Testis (tissue), 3 donors: ENCODE data around the gene CCHCR1. TPM values are rescaled to one million over a fixed set of nuclear protein-coding genes. Genes with fewer than 3 reads are reported as not detected.
A peak's percentile ranks its signal among the peaks of the same experiment; 100 is the strongest.
"Not testable (repeated sequence)": the region's sequence is repeated elsewhere in the genome, so short reads cannot be mapped to it uniquely, and the experiment has no call there.

Source experiments
- DNase-seq: peaks from one replicate; pipeline ENCODE4 v3.0.0-alpha.2; 2019
- H3K27ac ChIP-seq, 2 donors: fragments of 200-600 bp; sonication (generic); one replicate each; pipeline ENCODE4 v1.5.1; 2019
- H3K27me3 ChIP-seq: fragments of 200-600 bp; sonication (generic); one replicate; pipeline ENCODE4 v1.5.1; 2019
- H3K36me3 ChIP-seq: fragments of 200-600 bp; sonication (generic); one replicate; pipeline ENCODE4 v1.5.1; 2017; ENCODE audit warnings: low read depth; ENCODE audit errors: missing control alignments
- H3K4me1 ChIP-seq: fragments of 200-600 bp; sonication (generic); one replicate; pipeline ENCODE4 v1.5.1; 2019
- H3K4me3 ChIP-seq, 2 donors: fragments of 200-600 bp; sonication (generic); one replicate each; pipeline ENCODE4 v1.5.1; 2017 to 2019
- H3K9me3 ChIP-seq: fragments of 200-600 bp; sonication (generic); one replicate; pipeline ENCODE4 v1.5.1; 2017
- POLR2A ChIP-seq: fragments of 450-650 bp; IDR thresholded peaks from one replicate; pipeline ENCODE4 v1.6.1; 2017; ENCODE audit warnings: antibody characterized with exemption, mild to moderate bottlenecking, moderate library complexity
- WGBS, 2 donors: methylation state at CpG; one replicate each; pipeline ENCODE4 v1.1.5; 2018; 5-methylcytosine and 5-hydroxymethylcytosine counted together
- intact Hi-C: fragments of 100-400 bp; cut with DNase I; formaldehyde crosslinking; loops from one replicate; pipeline ENCODE4 v1.15.1; 2023; ENCODE audit warnings: low total_unique reads
- polyA plus RNA-seq: library from polyadenylated mRNA; stranded (reverse); fragments of 350-450 nt; fragmentation: Illumina TruSeq; extraction: RNeasy Lipid Tissue Mini Kit (QIAGEN cat#74804); gene quantifications from one replicate; pipeline ENCODE4 v1.2.3, GENCODE V29; 2014; ENCODE audit warnings: low read depth, low replicate concordance; ENCODE audit not compliant: insufficient read depth
- total RNA-seq, 2 donors: library from RNA; depleted of rRNA; stranded (reverse); fragments of >200 nt; gene quantifications; one replicate each; pipeline ENCODE4 v1.2.3, GENCODE V29; 2016
- TF ChIP-seq, protein P1 (sequence below), 3 experiments: fragments of 450-650 bp in 2 of 3; fragments of 200-600 bp in 1 of 3; sonication (generic) in 1 of 3; IDR thresholded peaks; one replicate each; pipeline ENCODE4 v1.5.1; 2016 to 2019; ENCODE audit warnings: antibody characterized with exemption in 3 of 3, mild to moderate bottlenecking in 2 of 3, moderate library complexity in 1 of 3

Gene CCHCR1
- total and polyA plus RNA-seq, 3 donors from 2014 or later, result 86.4 to 174 (median 93.2) TPM

DNA sequence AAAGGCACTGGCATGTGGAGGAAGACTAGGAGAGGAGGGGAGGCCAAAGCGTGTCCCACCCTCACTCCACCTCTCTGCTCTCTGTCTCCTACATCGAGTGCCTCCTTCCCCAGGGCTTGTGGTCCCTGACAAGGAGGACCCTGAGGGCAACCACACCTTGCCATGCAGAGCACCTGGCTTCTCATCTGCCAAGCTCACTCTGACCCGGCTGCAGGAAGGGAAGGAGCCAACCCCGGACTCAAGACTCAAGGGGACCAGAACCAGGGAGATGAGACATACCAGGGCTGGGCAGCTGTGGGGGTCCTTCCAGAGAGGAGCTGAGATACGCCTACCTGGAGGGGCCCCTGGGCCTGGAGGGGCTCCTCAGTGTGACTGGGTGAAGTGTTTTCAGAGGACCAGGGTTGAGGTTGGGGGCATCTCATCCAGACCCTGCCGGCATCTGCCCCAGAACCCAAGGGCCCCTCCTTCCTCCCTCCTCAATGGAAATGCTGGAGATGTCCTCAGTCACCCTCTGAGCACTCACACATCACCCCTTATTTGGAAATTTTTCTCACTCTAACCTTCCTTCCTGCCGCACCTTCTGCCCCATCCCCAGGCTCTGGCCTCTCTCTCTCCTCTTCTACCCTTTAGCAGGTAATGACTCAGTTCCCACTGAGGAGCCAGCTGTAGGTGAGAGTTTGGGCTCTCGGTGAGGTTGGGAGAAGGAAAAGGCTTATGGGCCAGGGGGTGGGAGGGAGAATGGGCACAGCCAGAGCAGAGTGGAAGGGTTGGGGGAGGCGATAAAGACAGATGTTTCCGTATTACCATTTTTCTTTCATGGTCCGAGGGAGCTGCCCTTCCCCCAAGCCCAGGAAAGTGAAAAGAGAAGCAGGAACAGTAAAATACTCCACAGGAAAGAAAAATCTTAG lies 44.9 kb upstream of the CCHCR1 start:
- Histone ChIP-seq H3K4me1 (peaks cover 4% of the 10 kb centered on the region), H3K36me3 (no peaks in the 10 kb centered on the region), H3K27me3 (no peaks in the 10 kb centered on the region), H3K4me3 (no peak overlapping the region), H3K9me3 (no peaks in the 10 kb centered on the region), H3K27ac (peak overlapping the region in 1 of 2 donors; percentile 77)
- DNase-seq, result no peak
- TF ChIP-seq, protein P1, sequence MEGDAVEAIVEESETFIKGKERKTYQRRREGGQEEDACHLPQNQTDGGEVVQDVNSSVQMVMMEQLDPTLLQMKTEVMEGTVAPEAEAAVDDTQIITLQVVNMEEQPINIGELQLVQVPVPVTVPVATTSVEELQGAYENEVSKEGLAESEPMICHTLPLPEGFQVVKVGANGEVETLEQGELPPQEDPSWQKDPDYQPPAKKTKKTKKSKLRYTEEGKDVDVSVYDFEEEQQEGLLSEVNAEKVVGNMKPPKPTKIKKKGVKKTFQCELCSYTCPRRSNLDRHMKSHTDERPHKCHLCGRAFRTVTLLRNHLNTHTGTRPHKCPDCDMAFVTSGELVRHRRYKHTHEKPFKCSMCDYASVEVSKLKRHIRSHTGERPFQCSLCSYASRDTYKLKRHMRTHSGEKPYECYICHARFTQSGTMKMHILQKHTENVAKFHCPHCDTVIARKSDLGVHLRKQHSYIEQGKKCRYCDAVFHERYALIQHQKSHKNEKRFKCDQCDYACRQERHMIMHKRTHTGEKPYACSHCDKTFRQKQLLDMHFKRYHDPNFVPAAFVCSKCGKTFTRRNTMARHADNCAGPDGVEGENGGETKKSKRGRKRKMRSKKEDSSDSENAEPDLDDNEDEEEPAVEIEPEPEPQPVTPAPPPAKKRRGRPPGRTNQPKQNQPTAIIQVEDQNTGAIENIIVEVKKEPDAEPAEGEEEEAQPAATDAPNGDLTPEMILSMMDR (IDR thresholded peaks at IDR 0.05), result no peak
- no peak for TF ChIP-seq POLR2A
- intact Hi-C loops, result no loop called here
- WGBS, 2 donors, result 58 to 68% methylated on average over 7 to 11 of the region's 11 CpGs

DNA sequence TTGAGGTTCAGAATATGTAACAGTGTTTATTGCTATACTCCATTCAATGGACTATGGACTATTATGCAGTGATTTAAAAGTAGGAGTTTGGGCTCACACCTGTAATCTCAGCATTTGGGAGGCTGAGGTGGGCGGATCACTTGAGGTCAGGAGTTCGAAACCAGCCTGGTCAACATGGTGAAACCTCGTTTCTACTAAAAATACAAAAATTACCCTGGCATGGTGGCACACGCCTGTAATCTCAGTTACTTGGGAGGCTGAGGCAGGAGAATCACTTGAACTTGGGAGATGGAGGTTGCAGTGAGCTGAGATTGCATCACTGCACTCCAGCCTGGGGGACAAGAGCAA lies 41.5 kb upstream of the CCHCR1 start:
- H3K27ac ChIP-seq, H3K36me3 ChIP-seq, DNase-seq, H3K4me1 ChIP-seq, H3K9me3 ChIP-seq, H3K27me3 ChIP-seq, H3K4me3 ChIP-seq: not testable (repeated sequence)
- 87 to 91% methylated on average over 4 of the region's 4 CpGs for WGBS, 2 donors
- intact Hi-C loops, result loop anchor here (5.0 kb wide), 1 partner anchor 168 kb away; no protein-coding TSS in a partner anchor

DNA sequence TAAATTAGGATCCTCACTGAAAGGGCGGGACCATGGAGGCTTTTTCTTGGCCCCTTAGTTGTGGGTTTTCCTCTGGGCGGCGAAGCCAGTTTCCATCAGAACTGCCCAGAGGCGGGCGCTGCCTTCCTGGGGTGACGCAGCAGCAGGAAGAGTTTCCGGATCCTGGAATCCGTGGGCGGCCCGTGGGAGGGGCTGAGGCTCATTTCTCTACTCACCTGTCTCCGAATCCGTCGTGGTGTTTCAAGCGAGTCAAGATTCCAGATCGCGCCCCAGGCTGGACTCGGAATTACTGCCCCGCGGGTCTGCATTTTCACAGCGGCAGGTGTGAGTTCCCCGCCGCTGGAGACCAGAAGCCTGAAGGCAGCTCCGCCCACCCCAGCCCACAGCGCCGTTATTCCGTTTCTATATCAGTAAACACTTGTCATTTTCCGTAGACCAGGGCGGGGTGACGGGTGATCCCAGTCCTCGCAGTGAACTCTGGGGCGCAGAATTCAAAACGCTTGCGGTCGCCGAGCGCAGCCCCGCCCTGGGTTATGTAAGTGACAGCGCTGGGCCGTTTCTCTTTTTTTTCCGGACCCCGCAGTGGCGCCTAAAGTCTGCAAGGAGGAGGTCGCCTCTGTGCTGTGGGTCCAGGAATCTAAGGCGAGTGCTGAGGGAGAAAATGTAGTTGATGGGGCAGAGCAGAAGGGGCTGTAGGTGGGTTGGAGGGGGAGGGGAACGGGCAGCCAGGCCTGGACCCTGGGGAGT lies 40.1 kb upstream of the CCHCR1 start:
- Histone ChIP-seq H3K36me3 (no peaks in the 10 kb centered on the region), H3K27ac (peak overlapping the region; percentile 92 to 96), H3K4me3 (peak overlapping the region; percentile 59 to 85), H3K4me1 (no peaks in the 10 kb centered on the region), H3K9me3 (no peaks in the 10 kb centered on the region), H3K27me3 (no peaks in the 10 kb centered on the region)
- intact Hi-C loops, result loop anchor here (5.0 kb wide), 1 partner anchor 170 kb away; no protein-coding TSS in a partner anchor
- peak; percentile 93 for DNase-seq
- WGBS, 2 donors, result 0 to 1% methylated on average over 42 to 45 of the region's 45 CpGs
- TF ChIP-seq, protein P1 (IDR thresholded peaks at IDR 0.05), result no peak
- peak; percentile 34 for TF ChIP-seq POLR2A

DNA sequence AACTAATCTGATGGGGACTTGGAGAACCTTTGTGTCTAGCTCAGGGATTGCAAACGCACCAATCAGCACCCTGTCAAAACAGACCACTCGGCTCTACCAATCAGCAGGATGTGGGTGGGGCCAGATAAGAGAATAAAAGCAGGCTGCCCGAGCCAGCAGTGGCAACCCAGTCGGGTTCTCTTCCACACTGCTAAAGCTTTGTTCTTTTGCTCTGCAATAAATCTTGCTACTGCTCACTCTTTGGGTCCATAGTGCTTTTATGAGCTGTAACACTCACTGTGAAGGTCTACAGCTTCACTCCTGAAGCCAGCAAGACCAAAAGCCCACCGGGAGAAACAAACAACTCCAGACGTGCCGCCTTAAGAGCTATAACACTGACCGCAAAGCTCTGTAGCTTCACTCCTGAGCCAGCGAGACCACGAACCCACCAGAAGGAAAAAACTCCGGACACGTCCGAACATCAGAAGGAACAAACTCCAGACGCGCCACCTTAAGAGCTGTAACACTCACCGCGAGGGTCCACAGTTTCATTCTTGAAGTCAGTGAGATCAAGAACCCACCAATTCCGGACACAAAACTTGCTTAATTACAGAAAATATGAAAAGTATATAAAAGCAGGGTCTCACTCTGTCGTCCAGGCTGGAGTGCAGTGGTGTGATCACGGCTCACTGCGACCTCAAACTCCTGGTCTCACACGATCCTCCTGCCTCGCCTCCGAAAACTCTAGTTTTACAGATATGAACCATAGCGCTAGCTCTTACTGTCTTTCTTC lies 38.8 kb upstream of the CCHCR1 start:
- Histone ChIP-seq H3K4me3 (peak overlapping the region in 1 of 2 donors; percentile 59), H3K27ac (peak overlapping the region; percentile 92 to 96)
- H3K36me3 ChIP-seq, DNase-seq, H3K4me1 ChIP-seq, H3K27me3 ChIP-seq, H3K9me3 ChIP-seq: not testable (repeated sequence)
- 47 to 50% methylated on average over 25 of the region's 25 CpGs for WGBS, 2 donors
- intact Hi-C loops, result loop anchor here (5.0 kb wide), 1 partner anchor 171 kb away; no protein-coding TSS in a partner anchor

DNA sequence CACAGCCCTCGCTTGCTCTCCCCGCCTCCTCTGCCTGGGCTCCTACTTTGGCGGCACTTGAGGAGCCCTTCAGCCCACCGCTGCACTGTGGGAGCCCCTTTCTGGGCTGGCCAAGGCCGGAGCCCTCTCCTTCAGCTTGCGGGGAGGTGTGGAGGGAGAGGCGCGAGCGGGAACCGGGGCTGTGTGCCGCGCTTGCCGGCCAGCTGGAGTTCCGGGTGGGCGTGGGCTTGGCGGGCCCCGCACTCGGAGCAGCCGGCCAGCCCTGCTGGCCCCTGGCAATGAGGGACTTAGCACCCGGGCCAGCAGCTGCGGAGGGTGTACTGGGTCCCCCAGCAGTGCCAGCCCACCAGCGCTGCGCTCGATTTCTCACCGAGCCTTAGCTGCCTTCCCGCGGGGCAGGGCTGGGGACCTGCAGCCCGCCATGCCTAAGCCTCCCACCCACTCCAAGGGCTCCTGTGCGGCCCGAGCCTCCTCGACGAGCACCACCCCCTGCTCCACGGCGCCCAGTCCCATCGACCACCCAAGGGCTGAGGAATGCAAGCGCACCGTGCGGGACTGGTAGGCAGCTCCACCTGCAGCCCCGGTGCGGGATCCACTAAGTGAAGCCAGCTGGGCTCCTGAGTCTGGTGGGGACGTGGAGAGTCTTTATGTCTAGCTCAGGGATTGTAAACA lies 37.8 kb upstream of the CCHCR1 start:
- not testable (repeated sequence) for H3K27me3 ChIP-seq, H3K4me1 ChIP-seq, DNase-seq, H3K36me3 ChIP-seq, H3K27ac ChIP-seq, H3K9me3 ChIP-seq
- H3K4me3 ChIP-seq, result peak overlapping the region in 1 of 2 donors; percentile 10
- intact Hi-C loops, result loop anchor here (5.0 kb wide), 1 partner anchor 172 kb away; no protein-coding TSS in a partner anchor
- 41 to 88% methylated on average over 7 to 38 of the region's 41 CpGs for WGBS, 2 donors
